ENCODE results near the gene CCDC172.

The CCDC172 gene

GRCh38 chr10:116427671-116428070 lies 103.4 kb downstream of the CCDC172 start, which contains the start of gene PNLIPRP3:
PNLIPRP3 (plus strand) TSS chr10:116427847; CDS start chr10:116428013, 166 bp downstream.
- TF ChIP-seq POLR2AphosphoS5 (IDR thresholded peaks at IDR 0.05; ENCODE audit: low read depth) (no peak), GABPA (IDR thresholded peaks at IDR 0.05; ENCODE audit: low read depth) (no peak), CTCF (IDR thresholded peaks at IDR 0.05; ENCODE audit: insufficient read depth, low read length) (no peak), REST (IDR thresholded peaks at IDR 0.05; ENCODE audit: insufficient replicate concordance, low read depth) (no peak), SPI1 (IDR thresholded peaks at IDR 0.05; ENCODE audit: borderline replicate concordance, low read depth) (no peak)
- Histone ChIP-seq H3K4me3 (replicated peaks; ENCODE audit: insufficient read depth, low read length) (no peak within 1 kb of the TSS), H3K27ac (replicated peaks) (no peak within 1 kb of the TSS), H3K27me3 (ENCODE audit: insufficient read depth, poor library complexity, severe bottlenecking) (no peaks in the 10 kb centered on the region)
- DNase-seq (ENCODE audit: low read depth in 1 of 2, low spot score in 1 of 2), result no peak

GRCh38 chr10:116429288-116429977 lies 105.2 kb downstream of the CCDC172 start:
- H3K27ac ChIP-seq (replicated peaks), result no peak overlapping the region
- no peak for DNase-seq (ENCODE audit: low read depth in 1 of 2, low spot score in 1 of 2)
- H3K4me3 ChIP-seq (replicated peaks; ENCODE audit: insufficient read depth, low read length), result no peak overlapping the region
- no peaks in the 10 kb centered on the region for H3K27me3 ChIP-seq (ENCODE audit: insufficient read depth, poor library complexity, severe bottlenecking)
- no peak for TF ChIP-seq GABPA (IDR thresholded peaks at IDR 0.05; ENCODE audit: low read depth)
